Upper lobe of right lung (tissue), 1 donor: ENCODE measurements around the gene LCN15. TPM values are rescaled to one million over a fixed set of nuclear protein-coding genes. Genes with fewer than 3 reads are reported as not detected.

Source experiments
- ATAC-seq: fragments of 200-7000 bp; cut with Tn5 transposase; one replicate; pipeline ENCODE4 v1.9.1; 2020; ENCODE audit warnings: mild to moderate bottlenecking, moderate library complexity
- DNase-seq: peaks from one replicate; pipeline ENCODE4 v3.0.0-alpha.2; 2020
- H3K27ac ChIP-seq: fragments of 200-600 bp; one replicate; pipeline ENCODE4 v1.8.0; 2022
- H3K27me3 ChIP-seq: fragments of 200-600 bp; one replicate; pipeline ENCODE4 v1.8.0; 2022; ENCODE audit warnings: mild to moderate bottlenecking
- H3K36me3 ChIP-seq: fragments of 200-600 bp; one replicate; pipeline ENCODE4 v1.8.0; 2022
- H3K4me1 ChIP-seq: fragments of 200-600 bp; one replicate; pipeline ENCODE4 v1.8.0; 2022
- H3K4me3 ChIP-seq: fragments of 200-600 bp; one replicate; pipeline ENCODE4 v1.8.0; 2022; ENCODE audit warnings: mild to moderate bottlenecking
- H3K9me3 ChIP-seq: fragments of 200-600 bp; one replicate; pipeline ENCODE4 v1.8.0; 2022
- intact Hi-C: fragments of 100-400 bp; cut with DNase I; formaldehyde crosslinking; loops from one replicate; pipeline ENCODE4 v1.11.0; 2022
- total RNA-seq: library from RNA; stranded (reverse); fragmentation: NEBNext Ultra II Directional; extraction: Animal tissue kit (Norgen Biotek cat#: 25700); gene quantifications from one replicate; pipeline ENCODE4 v1.2.1, GENCODE V29; 2021
- TF ChIP-seq, protein P1 (sequence below): fragments of 200-600 bp; IDR thresholded peaks from one replicate; pipeline ENCODE4 v1.8.0; 2022; ENCODE audit warnings: antibody characterized with exemption
- donor health status: DM: no; HTN: yes; CAD: no; lungs with severe emphysema.

Gene LCN15
- total RNA-seq, 1 donor from 2014 or later: not detected

GRCh38 chr9:136720251-136720897 lies 43.9 kb downstream of the LCN15 start:
- Histone ChIP-seq H3K4me3 (no peak overlapping the region), H3K27ac (peak overlapping the region; percentile 31), H3K27me3 (no peaks in the 10 kb centered on the region), H3K4me1 (peaks cover 37% of the 10 kb centered on the region), H3K9me3 (no peaks in the 10 kb centered on the region), H3K36me3 (peaks cover 41% of the 10 kb centered on the region)
- TF ChIP-seq, protein P1, sequence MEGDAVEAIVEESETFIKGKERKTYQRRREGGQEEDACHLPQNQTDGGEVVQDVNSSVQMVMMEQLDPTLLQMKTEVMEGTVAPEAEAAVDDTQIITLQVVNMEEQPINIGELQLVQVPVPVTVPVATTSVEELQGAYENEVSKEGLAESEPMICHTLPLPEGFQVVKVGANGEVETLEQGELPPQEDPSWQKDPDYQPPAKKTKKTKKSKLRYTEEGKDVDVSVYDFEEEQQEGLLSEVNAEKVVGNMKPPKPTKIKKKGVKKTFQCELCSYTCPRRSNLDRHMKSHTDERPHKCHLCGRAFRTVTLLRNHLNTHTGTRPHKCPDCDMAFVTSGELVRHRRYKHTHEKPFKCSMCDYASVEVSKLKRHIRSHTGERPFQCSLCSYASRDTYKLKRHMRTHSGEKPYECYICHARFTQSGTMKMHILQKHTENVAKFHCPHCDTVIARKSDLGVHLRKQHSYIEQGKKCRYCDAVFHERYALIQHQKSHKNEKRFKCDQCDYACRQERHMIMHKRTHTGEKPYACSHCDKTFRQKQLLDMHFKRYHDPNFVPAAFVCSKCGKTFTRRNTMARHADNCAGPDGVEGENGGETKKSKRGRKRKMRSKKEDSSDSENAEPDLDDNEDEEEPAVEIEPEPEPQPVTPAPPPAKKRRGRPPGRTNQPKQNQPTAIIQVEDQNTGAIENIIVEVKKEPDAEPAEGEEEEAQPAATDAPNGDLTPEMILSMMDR: no peak
- ATAC-seq: no peak
- DNase-seq: no peak
- intact Hi-C loops: no loop called here

DNA sequence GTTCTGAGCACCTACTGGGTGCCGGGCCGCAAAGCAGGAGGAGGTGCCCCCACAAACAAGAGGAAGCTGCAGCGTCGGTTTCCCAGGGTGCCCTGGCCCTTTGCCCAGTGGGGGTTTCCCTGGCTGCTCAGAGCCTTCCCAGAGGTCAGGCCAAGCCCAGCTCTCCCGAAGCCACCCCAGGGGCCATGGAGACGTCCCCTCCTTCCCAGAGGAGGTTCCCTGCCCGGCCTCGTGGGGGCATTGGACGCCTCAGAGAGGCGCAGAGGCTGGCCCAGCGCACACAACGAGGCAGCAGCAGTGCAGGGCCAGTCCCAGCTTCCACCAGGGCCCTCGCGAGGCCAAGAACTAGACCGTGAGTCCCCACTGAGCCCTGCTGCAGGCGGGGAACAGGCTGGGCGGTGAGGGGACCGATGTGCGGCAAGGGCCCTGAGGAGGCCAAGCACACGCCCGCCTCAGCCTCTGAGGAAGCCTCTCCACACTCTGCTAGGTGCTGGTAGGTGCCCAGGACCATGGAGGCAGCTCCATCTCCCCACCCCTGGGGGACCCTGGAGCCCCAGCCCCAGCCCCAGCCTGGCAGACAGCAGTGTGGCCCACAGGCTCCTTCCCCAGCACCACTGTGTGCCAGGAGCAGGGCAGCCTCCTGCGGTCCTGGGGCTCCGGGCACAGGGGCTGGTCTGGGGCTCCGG lies 45.0 kb downstream of the LCN15 start:
- intact Hi-C loops: no loop called here
- no peak overlapping the region for H3K4me3 ChIP-seq
- peaks cover 37% of the 10 kb centered on the region for H3K4me1 ChIP-seq
- peak; percentile 33 for ATAC-seq
- H3K36me3 ChIP-seq: peaks cover 30% of the 10 kb centered on the region
- peak overlapping the region; percentile 17 for H3K27ac ChIP-seq
- no peaks in the 10 kb centered on the region for H3K9me3 ChIP-seq
- no peaks in the 10 kb centered on the region for H3K27me3 ChIP-seq
- DNase-seq: no peak
- TF ChIP-seq, protein P1: peak; percentile 22

- DNase-seq (no peak), ATAC-seq (no peak)
- Histone ChIP-seq H3K36me3 (peaks cover 23% of the 10 kb centered on the region), H3K4me1 (peaks cover 35% of the 10 kb centered on the region), H3K27me3 (no peaks in the 10 kb centered on the region), H3K27ac (peak overlapping the region; percentile 17), H3K4me3 (no peak overlapping the region), H3K9me3 (no peaks in the 10 kb centered on the region)
- TF ChIP-seq, protein P1: no peak
- intact Hi-C loops: no loop called here
Measured at GRCh38 chr9:136718345-136719194, 45.7 kb downstream of the LCN15 start.

DNA sequence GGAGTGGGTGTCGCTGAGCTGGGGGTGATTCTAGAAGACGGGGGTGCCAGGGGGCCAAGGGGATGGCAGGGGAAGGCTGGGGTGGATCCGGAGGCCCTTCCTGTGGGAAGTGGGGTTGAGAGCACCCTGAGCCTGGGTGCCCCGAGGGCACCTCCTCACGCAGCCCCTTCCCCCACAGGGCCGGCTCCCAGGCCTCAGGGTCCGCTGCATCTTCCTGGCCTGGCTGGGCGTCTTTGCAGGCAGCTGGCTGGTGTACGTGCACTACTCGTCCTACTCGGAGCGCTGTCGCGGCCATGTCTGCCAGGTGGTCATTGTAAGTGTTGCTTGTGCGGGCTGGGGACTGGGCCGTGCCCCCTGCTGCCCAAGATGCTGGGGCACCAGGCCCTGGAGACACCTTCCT lies 46.9 kb downstream of the LCN15 start:
- Histone ChIP-seq H3K36me3 (peaks cover 11% of the 10 kb centered on the region), H3K4me1 (peaks cover 37% of the 10 kb centered on the region), H3K4me3 (no peak overlapping the region), H3K27ac (no peak overlapping the region), H3K27me3 (no peaks in the 10 kb centered on the region), H3K9me3 (no peaks in the 10 kb centered on the region)
- TF ChIP-seq, protein P1: no peak
- DNase-seq (peak; percentile 68), ATAC-seq (no peak)
- intact Hi-C loops: no loop called here

DNA sequence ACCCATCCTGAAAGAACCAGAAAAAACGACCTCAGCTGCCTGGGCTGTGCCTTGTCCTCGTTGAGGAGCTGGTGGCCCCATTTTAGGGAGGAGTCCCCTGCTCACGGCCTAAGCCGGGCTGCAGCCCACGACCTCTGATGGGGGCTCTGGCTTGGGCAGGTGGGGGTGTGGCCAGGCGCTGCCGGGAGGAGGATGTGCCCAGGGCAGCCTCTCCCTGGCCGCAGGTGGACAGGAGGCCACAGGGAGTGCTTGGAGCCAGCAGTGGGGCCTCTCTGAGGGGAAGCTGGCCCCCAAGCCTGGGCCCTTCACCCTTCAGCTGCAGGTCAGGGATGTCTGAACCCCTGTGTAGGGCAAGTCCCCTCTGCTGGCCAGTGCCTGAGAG lies 49.4 kb downstream of the LCN15 start:
- DNase-seq: no peak
- H3K27ac ChIP-seq: peak overlapping the region; percentile 83

More for the DNA sequence above, 49.4 kb downstream of the LCN15 start:
- no peak for ATAC-seq
- H3K9me3 ChIP-seq: no peaks in the 10 kb centered on the region
- intact Hi-C loops: no loop called here
- TF ChIP-seq, protein P1: no peak
- peaks cover 8% of the 10 kb centered on the region for H3K27me3 ChIP-seq
- no peak overlapping the region for H3K4me3 ChIP-seq
- H3K4me1 ChIP-seq: peaks cover 34% of the 10 kb centered on the region
- H3K36me3 ChIP-seq: no peaks in the 10 kb centered on the region
